HG03439 (cell line): ENCODE results near the gene NCAM1.

Experiments
- ATAC-seq: cut with Tn5 transposase; IDR thresholded peaks from one replicate; pipeline ENCODE4 v1.9.1; 2021; ENCODE audit warnings: mild to moderate bottlenecking, moderate library complexity; ENCODE audit not compliant: unreplicated experiment

Gene NCAM1

DNA sequence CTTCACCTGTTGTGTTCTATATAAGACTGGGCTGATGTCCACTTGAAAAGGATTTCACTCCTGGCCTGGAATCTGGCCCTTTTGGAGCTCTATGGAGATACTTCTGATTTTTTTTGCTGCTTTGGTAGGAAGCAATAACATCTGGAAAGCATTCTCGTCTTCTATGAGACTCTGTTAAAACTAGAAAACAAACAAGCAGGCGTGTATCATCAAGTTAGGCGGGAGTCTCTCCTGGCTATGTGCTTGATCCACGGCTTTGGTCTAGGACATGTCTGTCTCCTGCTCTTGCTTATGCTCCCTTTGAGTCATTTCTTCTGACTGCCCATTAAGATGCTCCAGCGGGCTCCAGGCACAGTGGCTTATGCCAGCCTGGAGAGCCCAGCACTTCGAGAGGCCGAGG lies 231.8 kb downstream of the NCAM1 start:
- no peak for ATAC-seq

DNA sequence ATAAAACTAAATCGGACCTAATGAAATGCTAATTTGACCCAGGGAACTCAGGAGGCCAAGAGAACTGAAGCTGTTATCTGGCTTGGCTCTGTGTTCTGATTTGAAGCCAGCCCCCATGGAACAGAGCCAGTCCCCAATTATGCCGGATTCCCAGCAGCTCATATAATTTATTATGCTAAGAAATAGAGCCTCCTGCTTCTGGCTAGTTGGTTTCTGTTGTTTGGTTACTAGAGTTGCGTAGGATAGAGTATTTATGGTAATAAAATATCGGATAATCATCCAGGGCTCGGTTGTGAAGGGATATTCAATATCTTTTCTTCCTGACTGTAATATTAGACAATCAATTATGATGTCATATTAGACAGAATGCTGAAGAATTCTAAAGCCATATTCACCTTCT lies 232.7 kb downstream of the NCAM1 start:
- no peak for ATAC-seq

DNA sequence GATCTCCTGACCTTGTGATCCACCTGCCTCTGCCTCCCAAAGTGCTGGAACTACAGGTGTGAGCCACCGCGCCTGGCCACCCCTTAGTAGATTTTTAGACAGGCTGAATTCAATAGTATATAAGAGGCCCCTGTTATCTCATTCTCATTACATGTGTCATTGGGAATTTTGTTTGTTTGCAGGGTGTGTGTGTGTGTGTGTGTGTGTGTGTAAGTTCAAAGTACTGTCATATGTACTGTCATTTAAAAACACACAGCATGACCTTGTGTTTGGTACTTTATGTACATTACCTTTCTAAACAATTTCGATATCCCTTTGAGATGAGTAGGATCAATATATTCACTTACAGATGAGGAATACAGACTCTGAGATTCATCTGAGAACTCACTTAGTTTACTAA lies 234.5 kb downstream of the NCAM1 start:
- ATAC-seq = no peak

DNA sequence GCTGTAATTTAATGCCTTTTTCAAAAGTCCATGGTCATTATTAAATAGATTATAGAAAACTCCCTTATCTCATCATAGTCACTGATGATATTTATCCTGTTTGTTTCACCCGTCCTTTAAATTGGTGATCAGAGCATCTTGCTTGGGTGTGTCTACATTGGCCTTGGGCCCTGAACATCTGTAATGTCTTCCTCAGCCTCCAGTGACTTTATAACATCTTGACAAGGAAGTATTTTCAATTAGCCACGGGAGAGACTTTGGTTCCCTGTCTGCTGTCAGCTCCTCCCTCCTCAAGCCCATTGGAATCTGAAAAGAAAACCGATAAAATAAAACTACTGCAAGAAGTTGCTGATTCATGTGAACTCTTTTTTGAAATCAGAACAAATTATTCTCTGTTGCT lies 236.2 kb downstream of the NCAM1 start:
- no peak for ATAC-seq

DNA sequence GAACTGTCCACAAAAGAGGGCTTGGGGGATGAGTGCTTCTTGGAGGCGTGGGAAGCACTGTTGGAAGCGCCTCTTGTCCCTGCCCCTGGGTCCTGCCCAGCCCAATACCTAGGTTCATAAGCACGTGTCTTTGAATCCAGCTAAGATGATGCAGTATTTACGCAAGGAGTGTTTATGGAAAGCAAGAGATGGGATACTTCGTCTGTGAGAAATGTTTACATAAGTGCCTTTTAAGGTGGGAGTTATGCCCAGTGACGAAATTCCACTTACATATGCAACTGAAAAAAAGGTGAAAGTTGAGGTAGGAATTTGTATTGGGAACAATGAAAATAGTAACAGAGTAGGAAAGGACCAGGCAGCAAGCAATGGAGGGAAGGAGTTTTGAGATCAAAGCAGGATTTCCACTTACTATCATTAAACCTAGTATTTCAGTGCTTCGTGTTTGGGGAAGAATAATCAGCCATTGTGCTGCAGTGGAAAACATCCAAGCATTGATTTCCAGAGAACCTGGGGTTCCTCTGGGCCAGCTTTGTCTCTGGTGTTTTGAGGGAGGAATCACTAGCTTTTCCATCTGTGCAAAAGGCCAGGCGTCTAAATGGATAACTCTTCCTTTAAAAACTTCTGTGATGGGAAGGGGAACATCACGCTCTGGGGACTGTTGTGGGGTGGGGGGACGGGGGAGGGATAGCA lies 237.9 kb downstream of the NCAM1 start:
- ATAC-seq = no peak

DNA sequence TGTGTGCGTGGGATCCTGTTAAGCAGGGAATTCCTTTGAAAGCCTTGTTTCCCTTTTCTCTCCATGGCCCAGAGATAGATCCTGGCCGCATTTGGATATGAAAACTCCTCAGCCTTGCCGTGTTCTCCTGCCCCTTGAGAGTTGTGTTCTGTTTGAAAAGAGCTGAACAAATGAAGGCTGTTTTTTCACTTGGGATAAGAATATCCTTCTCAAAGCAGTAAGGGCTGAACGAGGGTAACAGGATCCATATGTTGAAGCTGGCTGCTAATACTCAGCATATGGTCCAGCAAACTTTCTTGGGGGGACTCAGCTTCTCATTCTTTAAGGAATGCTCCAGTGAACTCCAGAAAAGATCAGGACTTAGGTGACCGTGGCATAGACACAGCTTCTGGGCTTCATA lies 238.6 kb downstream of the NCAM1 start:
- no peak for ATAC-seq

DNA sequence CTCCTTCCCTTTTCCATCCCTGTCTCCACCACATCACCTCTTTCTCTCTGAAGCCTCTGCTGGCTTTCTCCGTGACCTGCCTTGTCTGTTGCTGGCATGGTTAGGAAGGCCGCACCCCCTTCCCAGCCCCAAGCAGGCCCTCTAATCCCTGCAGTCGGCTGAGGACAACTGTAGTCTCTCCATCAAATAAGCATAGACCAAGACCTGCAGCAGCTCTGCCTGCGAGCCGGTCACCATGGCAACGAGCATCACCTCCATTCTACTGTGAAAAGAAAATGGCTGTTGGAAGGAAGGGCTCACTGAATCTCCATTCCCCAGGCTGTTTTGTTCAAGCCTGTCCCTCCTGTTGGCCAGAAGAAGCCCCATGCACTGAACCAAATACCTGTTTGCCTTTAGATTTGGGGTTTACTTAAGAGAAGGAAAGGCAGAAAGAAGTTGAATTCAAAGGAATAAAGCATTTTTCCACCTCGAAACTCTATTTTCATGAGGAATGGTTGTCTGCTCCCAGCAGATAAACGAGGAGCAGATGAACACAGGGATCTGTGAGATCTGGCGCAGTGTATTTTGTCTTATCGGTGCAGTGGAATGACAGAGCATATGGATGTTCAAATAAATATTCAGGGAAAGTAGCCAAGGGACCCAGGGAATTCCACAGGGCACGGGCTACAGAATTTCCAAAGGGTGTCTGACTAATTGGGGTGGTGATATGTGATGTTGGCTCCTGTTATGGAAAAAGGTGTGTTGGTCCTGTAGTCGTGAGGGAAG lies 240.0 kb downstream of the NCAM1 start:
- no peak for ATAC-seq

DNA sequence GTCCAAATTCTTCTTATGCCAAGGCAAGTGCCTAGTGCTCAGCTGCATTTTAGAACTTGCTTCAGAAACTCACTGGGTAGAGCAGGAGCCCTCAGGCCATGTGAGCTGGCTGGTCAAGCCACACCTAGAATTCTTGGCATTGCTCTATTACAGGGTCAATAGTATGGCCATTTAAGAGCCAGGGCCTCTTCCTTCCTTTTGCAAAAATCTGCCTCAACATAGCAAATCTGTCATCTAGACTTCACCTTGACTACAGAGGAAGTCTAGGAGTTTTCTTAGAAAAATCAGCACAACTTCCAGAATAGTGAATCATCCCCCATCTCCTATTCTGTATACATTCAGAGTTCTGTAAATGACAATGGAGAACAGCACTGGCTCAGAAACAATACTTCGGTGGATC lies 241.2 kb downstream of the NCAM1 start:
- ATAC-seq = no peak

DNA sequence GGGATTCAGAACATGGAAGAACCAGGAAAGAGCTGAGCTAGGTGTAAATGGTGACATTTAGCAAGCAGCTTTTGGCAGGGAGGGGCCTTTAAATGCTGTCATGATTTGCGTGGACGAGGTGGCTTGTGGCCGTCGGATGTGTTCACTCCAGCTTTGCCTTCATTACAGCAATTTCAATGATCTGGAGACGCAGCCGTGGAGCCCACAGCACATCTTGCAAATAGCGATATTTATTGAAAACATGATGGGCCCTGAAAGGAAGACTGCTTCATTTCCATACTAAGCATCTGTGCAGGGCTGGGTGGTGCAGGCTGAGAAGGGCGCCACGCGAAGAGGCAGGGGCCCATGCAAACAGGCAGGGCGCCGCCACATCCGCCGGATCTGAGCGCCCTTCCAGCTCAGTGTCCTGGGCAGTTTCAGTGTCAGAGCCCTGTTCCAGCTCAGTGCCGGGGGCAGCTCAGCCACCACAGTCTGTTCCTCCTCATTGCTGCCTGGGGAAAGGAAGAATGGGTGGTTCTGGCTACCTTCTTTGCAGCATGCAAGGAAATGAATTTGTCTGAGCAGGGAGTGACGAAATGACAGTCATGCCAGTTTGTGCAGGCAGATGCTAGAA lies 242.0 kb downstream of the NCAM1 start:
- no peak for ATAC-seq

DNA sequence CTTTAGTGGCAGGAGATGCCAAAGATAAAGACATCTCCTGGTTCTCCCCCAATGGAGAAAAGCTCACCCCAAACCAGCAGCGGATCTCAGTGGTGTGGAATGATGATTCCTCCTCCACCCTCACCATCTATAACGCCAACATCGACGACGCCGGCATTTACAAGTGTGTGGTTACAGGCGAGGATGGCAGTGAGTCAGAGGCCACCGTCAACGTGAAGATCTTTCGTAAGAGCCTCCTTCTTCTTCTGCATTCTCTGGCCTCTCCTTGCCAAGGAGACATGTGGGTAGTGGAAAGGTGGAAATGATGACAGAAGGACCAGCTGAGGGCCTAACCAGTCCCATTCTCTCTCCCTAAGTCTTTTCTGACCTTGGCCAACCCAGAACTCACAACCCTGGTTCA lies 243.1 kb downstream of the NCAM1 start:
- no peak for ATAC-seq

DNA sequence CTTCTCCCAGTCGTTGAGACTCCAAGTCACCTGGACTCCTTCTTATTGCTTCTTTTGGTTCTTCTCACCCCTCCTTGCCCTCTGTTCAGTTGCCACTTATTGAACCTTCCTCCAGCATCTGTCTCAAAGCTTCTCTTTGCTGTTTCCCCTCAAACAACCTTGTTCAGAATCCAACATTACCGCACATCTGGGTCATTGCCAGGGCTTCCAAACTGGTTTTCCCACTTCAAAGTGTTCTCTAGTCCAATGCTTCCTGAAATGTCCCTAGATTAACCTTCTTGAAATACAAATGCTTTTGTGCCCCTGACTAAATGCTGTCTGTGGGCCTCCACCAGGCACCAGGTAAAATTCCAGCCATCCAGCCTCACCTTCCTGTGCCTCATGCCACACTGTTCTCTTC lies 252.3 kb downstream of the NCAM1 start:
- ATAC-seq = no peak

DNA sequence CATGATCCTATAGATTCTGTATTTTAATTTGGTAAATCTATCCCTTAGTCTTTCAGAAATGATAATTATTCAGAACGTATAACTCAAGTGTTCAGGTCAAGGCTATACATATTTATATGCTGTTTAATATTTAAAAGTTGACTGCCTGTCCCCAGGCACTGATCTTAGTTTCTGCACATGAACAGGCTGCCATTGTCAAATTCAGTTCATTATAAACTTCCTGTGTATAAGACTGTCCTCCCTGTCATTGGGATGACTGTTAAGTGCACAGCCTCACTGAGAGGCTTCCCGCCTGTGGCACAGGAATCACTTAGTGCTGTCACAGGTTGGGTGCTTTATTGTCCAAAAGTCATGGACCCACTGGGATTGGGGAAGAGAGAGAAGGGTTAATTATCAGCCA lies 261.0 kb downstream of the NCAM1 start:
- ATAC-seq = no peak

DNA sequence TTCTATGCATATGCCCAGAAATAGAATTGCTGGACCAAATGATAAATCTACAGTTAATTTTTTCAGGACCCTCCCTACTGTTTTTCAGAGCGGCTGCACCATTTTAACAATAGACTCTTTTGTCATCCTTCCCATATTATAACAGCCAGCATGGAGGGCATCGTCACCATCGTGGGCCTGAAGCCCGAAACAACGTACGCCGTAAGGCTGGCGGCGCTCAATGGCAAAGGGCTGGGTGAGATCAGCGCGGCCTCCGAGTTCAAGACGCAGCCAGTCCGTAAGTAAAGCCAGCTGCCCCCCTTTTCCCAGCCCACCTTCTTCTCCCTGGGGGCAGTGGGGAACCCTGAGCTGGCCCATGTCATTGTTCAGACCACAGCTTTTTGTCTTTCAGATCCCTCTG lies 273.7 kb downstream of the NCAM1 start:
- ATAC-seq = no peak

DNA sequence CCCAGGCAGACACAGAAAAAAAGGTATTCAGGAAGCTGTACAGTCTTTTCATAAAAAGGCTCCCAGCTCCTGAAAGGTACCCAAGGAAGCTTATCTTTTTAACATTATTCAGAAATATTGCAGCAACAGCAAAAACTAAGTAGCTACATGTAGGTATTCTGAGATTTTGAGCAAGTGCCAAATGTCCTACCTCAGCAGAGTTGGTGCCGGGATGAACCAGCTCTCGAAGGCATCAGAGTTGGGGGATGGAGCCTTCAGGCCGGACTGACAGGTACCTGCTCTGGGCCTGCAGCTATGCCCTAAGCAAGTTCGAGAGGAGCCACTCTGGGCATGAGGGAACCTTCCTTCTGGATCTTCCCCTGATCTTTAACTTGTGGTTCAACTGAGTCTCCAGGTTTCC lies 276.0 kb downstream of the NCAM1 start:
- no peak for ATAC-seq

DNA sequence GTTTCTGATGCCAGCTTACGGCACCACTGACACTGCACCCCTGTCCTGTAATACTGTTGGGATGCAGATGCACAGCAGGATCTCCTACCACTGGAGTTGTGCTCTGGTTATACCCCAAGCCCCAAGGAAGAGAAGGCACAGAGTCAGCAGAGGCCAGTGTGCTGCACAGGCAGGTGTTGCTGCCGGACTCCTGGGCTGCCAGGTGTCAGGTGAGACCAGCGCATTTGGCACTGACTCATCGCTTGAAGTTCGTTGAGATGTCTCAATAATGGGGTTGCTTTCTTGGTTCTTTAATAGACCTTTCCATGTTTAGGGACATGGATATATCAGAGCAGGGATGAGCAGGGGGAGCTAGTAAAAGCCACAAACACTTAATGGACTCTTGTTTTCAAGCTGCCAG lies 277.5 kb downstream of the NCAM1 start:
- no peak for ATAC-seq

DNA sequence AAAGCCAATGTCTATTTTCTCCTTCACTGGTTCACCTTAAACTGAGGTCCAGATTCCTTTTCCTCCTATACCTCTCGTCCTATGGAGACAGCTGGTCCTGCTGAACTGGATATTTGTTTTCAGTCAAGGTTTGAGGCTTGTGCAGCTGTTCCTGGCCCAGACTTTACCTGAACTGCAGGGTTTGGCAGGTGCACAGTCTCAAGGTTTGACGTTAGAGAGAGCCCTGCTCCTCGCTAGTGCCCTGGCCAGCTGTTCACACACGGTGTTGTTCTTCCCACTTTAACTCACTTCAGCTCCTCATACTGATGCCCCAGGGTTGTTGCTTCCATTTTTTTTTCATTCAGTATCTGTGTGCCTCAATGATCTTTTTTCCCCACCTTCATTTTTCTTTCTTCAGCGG lies 279.2 kb downstream of the NCAM1 start:
- ATAC-seq = no peak

DNA sequence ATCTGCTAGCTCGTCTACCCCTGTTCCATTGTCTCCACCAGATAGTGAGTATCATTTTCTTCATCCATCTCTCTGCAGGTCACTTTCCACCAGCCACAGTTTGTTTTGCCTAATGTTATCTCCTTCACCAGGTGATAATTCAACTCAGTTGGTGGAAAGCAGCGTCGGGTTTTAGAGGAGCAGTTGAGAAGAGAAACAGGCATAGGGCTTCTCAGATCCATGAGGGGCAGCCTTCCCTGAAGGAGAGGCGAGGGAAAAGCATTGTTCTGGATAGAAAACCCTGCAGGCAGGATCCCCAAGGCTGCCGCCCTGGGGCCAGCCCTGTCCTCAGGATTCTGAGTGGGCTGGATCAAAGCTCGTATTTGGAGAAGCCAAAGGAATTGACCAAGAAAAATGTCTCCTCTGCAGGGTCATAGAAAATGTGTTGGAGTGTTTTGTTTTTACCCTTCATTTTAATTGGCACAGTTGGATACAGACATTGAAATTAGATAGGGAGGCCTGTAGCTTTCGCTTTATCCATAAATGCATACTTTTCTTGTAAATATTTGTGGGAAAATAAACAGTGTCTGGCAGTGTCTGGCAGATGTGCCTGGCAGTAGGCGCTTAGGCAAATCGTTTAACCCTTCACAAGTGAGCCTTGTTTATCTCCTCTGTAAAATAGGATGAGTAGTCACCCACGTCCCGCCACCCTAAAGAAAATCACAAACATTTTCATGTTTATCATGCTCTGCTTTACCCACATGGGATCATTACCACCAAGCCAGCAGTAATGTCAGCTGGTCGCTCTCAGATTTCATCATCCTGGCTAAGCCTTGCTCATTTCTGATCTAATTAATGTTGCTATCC lies 279.8 kb downstream of the NCAM1 start:
- ATAC-seq = no peak

DNA sequence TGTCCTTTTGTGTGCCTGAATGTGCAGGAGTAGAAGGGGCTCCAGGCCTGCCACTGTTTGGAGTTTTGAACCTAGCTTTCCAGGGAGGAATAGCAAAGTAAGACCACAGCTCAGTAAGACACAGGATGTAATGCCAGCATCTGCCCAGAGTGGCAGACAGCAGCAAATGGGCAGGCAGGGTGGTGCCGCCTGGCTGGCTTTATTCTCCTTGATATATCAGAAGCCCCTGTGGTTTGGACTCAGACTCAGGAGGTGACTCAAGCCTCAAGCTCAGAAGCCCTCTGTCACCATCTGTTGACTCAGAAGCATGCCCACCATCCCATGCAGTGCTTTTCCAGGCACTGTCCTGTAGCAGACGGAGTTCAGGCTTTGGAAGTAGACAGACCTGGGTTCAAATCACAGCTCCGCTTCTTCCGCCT lies 280.4 kb downstream of the NCAM1 start:
- no peak for ATAC-seq

DNA sequence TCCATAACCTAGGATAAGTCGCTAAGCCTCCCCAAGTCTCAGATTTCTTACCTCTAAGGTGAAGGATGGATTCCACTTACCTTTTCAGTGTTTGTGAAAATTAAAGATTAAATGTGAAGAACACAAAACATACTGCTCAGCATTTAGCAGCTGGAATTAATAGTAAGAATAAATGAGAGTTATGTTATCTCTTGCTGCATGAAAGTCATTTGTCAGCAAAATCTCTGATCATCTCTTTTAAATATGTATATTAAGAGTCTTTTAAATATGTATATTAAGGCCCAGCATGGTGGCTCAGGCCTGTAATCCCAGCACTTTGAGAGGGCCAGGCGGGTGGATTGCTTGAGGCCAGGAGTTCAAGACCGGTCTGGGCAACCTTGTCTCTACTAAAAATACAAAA lies 280.8 kb downstream of the NCAM1 start:
- no peak for ATAC-seq

DNA sequence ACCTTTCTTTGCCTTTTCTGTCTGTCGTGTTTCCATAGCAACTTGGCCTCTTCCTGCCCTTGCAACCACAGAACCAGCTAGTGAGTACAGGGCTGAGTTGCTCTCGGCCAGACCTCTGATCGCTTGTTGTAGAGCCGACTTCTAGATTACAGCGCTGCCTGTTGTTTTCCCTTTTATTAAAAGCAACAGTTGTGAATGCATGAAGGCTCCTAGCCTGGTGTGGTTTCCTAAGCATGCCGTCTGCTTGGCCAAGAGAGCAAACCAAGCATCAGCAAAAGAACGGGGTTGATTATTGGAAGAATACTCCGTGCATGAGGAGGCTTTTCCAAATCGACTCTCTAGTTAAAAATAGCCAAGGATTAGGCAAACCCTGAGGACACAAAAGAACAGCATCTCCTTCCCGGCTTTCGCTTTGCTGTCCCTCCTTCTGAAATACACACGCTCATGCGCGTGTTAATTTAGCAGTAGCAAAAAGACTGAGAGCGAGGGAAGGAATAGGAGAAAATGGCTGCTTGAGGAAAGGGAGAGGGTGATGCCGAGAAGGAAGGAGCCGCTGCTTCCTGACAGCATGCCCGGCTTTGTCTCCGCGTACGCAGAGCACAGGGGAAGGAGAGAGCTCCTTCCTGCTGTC lies 281.7 kb downstream of the NCAM1 start:
- ATAC-seq = no peak

DNA sequence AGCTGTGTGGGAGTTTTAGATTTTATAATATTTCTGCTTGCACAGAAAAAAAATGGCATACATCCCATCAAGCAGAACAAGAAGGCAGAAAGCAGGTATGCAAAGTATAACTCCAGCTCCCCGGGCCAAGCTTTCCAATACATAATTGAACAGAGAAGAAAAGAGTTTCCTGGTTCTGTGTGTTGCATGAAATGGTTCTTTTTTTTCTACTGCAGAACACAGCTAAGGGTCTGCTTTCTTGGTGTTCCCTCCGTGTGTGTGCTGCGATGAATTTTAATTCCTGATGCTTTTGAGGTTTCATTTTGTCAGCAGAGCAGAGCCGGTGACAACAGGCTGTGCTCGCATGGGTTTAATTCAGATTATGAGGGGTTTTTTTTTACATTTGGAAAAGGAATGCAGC lies 282.5 kb downstream of the NCAM1 start:
- ATAC-seq = no peak
